ENCODE measurements around the gene LOXL3. TPM values are rescaled to one million over a fixed set of nuclear protein-coding genes. Genes with fewer than 3 reads are reported as not detected.
A peak's percentile ranks its signal among the peaks of the same experiment; 100 is the strongest.
"Not testable (repeated sequence)": the region's sequence is repeated elsewhere in the genome, so short reads cannot be mapped to it uniquely, and the experiment has no call there.

The LOXL3 gene
- total RNA-seq, 1 experiment from 2014 or later, result 7.7 TPM

DNA sequence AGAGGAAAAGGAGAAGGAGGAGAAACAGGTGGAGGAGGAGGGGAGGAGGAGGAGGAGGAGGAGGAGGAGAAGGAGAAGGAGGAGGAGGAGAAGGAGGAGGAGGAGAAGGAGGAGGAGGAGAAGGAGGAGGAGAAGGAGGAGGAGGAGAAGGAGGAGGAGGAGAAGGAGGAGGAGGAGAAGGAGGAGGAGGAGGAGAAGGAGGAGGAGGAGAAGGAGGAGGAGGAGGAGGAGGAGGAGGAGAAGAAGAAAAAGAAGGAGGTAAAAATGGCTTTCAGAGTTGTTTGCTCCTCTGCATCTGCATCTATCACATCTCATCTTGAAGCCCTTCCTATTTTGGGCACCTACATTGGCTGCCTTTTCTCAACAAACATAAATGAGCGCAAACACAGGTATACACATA is 7.3 kb upstream of the LOXL3 start:
- peaks cover 29% of the 10 kb centered on the region for H3K27me3 ChIP-seq (ENCODE audit: control insufficient read depth, insufficient read depth, low read length)
- H3K4me3 ChIP-seq (ENCODE audit: insufficient read depth, low read depth, low read length); H3K36me3 ChIP-seq (replicated peaks; ENCODE audit: control insufficient read depth, insufficient read depth, low read length); DNase-seq: not testable (repeated sequence)

GRCh38 chr2:74560591-74560990 is 6.8 kb upstream of the LOXL3 start:
- Histone ChIP-seq H3K36me3 (replicated peaks; ENCODE audit: control insufficient read depth, insufficient read depth, low read length) (no peaks in the 10 kb centered on the region), H3K4me3 (ENCODE audit: insufficient read depth, low read depth, low read length) (no peak overlapping the region), H3K27me3 (ENCODE audit: control insufficient read depth, insufficient read depth, low read length) (peaks cover 33% of the 10 kb centered on the region)
- no peak for DNase-seq

GRCh38 chr2:74559912-74560311 is 6.2 kb upstream of the LOXL3 start:
- peak; percentile 76 for DNase-seq
- Histone ChIP-seq H3K4me3 (ENCODE audit: insufficient read depth, low read depth, low read length) (no peak overlapping the region), H3K27me3 (ENCODE audit: control insufficient read depth, insufficient read depth, low read length) (peaks cover 40% of the 10 kb centered on the region), H3K36me3 (replicated peaks; ENCODE audit: control insufficient read depth, insufficient read depth, low read length) (no peaks in the 10 kb centered on the region)

DNA sequence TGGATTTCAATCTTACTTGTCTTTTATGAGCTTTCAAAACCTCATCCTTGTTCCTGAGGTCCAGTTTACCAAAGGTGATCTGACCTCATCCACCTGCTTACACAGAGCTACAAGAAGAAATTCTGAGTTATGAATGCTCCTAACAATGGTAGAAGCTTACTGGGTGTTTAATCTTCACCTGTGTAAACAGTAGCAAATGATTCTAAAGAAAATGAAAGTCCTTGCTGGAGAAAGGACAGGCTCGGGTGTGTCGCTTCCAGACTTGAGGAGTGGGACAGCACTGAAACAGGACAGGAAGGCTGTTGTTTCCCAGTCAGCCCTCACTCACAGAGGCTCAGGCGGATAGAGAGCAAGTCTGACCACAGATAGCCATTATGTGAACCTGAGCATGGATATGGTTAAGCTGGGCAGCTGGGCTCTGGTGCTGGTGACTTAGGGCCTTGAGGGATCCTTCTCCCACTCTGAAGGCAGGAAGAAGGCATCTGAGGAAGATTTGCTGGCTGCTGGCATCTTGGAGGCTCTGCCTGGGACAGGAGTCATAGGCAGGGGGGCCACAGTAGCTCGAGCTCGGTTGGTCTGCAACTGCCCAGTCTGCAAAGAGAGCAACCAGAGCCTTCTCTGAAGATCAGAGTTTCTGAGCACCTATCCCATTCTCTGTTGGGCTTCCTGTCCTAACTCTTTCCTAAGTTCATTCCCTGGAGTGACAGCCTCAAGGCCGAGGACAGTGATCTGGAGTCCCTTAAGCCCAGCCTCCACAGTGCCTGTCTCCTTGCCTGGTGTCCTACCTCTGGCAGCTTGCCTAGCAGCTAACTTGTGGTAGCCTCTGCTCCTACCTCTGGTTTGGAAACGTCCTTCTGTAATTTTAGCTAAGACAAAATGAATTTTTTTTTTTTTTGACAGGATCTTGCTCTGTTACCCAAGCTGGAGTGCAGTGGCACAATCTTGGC is 4.8 kb upstream of the LOXL3 start:
- no peak overlapping the region for H3K4me3 ChIP-seq (ENCODE audit: insufficient read depth, low read depth, low read length)
- peaks cover 45% of the 10 kb centered on the region for H3K27me3 ChIP-seq (ENCODE audit: control insufficient read depth, insufficient read depth, low read length)
- H3K36me3 ChIP-seq (replicated peaks; ENCODE audit: control insufficient read depth, insufficient read depth, low read length), result no peaks in the 10 kb centered on the region
- no peak for DNase-seq

DNA sequence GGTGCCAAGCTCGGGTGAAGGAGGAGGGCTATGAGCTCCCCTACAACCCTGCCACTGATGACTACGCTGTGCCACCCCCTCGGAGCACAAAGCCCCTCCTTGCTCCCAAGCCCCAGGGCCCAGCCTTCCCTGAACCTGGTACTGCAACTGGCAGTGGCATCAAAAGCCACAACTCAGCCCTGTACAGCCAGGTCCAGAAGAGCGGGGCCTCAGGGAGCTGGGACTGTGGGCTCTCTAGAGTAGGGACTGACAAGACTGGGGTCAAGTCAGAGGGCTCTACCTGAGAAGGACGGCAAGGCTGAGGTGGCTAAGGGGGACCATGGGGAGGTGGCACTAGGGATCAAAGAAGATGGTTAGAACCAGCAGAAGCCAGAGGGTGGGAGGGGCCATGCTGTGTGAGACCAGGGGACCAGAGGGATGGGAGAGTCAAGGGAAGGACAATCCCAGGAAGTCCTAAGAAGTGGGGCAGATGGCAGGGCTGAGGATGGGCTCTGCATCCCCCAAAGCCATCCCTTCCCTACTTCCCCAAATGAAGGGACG is 3.2 kb upstream of the LOXL3 start:
- Histone ChIP-seq H3K4me3 (ENCODE audit: insufficient read depth, low read depth, low read length) (no peak overlapping the region), H3K27me3 (ENCODE audit: control insufficient read depth, insufficient read depth, low read length) (peaks cover 58% of the 10 kb centered on the region), H3K36me3 (replicated peaks; ENCODE audit: control insufficient read depth, insufficient read depth, low read length) (no peaks in the 10 kb centered on the region)
- DNase-seq, result no peak

DNA sequence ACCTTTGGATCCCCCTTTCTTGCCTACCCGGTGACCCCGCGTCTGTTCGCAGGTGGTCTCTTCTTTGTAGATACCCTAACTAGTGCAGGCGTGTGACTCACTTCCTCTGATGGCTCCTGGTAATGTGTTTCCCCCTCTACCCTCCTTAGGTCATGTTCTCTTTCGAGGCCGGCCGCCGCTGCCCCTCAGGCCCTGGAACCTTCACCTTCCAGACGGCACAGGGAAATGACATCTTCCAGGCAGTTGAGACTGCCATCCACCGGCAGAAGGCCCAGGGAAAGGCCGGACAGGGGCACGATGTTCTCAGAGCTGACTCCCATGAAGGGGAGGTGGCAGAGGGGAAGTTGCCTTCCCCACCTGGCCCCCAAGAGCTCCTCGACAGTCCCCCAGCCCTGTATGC is 2.4 kb upstream of the LOXL3 start:
- peaks cover 63% of the 10 kb centered on the region for H3K27me3 ChIP-seq (ENCODE audit: control insufficient read depth, insufficient read depth, low read length)

GRCh38 chr2:74555610-74556103 is 1.9 kb upstream of the LOXL3 start:
- DNase-seq, result no peak
- Histone ChIP-seq H3K4me3 (ENCODE audit: insufficient read depth, low read depth, low read length) (peak overlapping the region; percentile 91), H3K27me3 (ENCODE audit: control insufficient read depth, insufficient read depth, low read length) (peaks cover 65% of the 10 kb centered on the region), H3K36me3 (replicated peaks; ENCODE audit: control insufficient read depth, insufficient read depth, low read length) (no peaks in the 10 kb centered on the region)

More for the DNA sequence above, 2.4 kb upstream of the LOXL3 start:
- no peak for DNase-seq
- no peak overlapping the region for H3K4me3 ChIP-seq (ENCODE audit: insufficient read depth, low read depth, low read length)
- H3K36me3 ChIP-seq (replicated peaks; ENCODE audit: control insufficient read depth, insufficient read depth, low read length), result no peaks in the 10 kb centered on the region

DNA sequence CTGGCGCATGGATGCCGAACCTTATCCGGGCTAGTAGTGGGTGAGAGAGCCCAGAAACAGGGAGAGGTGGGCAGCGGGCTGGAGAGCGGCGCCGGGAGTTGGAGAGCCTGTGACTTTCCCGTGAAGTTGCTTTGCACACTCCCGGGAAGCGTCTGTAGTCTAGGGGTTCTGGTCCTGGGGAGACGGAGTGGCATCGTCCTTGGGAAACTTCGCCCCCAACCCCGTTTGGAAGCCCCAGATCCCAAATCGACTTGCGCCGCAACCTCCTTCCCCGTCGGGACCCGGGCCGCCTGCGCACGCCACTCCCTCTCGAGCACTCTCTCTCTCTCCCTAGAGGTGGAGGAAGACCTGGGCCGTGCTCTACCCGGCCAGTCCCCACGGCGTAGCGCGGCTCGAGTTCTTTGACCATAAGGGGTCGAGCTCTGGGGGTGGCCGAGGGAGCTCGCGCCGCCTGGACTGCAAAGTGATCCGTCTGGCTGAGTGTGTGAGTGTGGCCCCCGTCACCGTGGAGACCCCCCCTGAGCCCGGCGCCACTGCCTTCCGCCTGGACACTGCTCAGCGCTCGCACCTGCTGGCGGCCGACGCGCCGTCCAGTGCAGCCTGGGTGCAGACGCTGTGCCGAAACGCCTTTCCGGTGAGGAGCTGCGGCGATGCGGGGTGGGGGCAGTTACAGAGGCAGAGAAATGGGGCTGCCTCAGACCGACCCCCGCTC is 1.2 kb upstream of the LOXL3 start:
- Histone ChIP-seq H3K4me3 (ENCODE audit: insufficient read depth, low read depth, low read length) (peak overlapping the region; percentile 91), H3K27me3 (ENCODE audit: control insufficient read depth, insufficient read depth, low read length) (peaks cover 68% of the 10 kb centered on the region), H3K36me3 (replicated peaks; ENCODE audit: control insufficient read depth, insufficient read depth, low read length) (no peaks in the 10 kb centered on the region)
- peak; percentile 89 for DNase-seq

DNA sequence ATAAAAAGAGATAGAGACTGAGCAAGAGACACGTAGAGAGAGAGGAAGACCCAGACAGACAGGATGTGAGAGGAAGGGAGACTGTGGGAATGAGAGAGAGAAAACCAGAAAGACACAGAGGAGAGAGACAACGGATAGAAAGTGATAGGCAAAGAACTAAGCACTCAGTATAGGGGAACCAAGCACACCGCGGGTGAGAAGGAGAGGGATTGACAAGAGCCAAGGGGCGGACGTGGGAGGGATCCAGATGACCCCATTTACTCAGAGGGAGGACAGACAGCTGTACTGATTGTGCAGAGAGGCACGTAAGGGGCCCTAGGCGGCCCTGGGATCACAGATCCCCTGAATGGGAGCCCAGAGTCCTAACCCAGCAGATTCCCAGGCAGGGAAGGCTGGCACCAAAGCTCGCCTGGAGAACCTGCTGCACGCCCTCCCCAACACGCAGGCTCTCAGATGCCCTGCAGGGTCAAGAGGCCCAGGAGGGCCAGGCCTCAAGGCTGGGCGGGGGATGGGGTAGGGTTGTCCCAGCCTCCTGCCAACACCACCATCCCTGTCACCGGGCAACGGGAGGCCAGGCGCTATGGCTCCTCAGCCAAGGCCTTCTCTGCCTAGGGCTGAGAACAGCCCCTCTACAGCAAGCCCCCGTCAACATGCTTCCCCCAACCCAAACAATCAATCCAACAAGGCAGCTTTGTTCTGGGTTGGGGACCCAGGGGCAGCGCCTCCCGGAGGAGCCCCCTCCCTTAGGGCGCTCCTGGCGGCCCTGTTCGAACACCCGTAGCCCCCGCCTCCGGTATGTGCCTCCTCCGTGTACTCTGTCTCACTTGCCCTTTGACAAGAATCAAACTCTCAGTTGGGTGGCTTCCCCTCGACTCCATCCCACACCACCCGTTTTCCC is 579 bp downstream of the LOXL3 start:
- peak; percentile 84 for DNase-seq
- H3K36me3 ChIP-seq (replicated peaks; ENCODE audit: control insufficient read depth, insufficient read depth, low read length), result no peaks in the 10 kb centered on the region
- peak overlapping the region; percentile 91 for H3K4me3 ChIP-seq (ENCODE audit: insufficient read depth, low read depth, low read length)
- peaks cover 80% of the 10 kb centered on the region for H3K27me3 ChIP-seq (ENCODE audit: control insufficient read depth, insufficient read depth, low read length)

GRCh38 chr2:74551942-74552913 is 1.5 kb downstream of the LOXL3 start:
- Histone ChIP-seq H3K27me3 (ENCODE audit: control insufficient read depth, insufficient read depth, low read length) (peaks cover 83% of the 10 kb centered on the region), H3K4me3 (ENCODE audit: insufficient read depth, low read depth, low read length) (no peak overlapping the region)

GRCh38 chr2:74551530-74551929 is 2.2 kb downstream of the LOXL3 start:
- no peak for DNase-seq
- Histone ChIP-seq H3K36me3 (replicated peaks; ENCODE audit: control insufficient read depth, insufficient read depth, low read length) (no peaks in the 10 kb centered on the region), H3K27me3 (ENCODE audit: control insufficient read depth, insufficient read depth, low read length) (peaks cover 81% of the 10 kb centered on the region), H3K4me3 (ENCODE audit: insufficient read depth, low read depth, low read length) (no peak overlapping the region)

More at GRCh38 chr2:74551942-74552913, 1.5 kb downstream of the LOXL3 start:
- DNase-seq, result no peak
- no peaks in the 10 kb centered on the region for H3K36me3 ChIP-seq (replicated peaks; ENCODE audit: control insufficient read depth, insufficient read depth, low read length)

- no peak overlapping the region for H3K4me3 ChIP-seq (ENCODE audit: insufficient read depth, low read depth, low read length)
- peaks cover 75% of the 10 kb centered on the region for H3K27me3 ChIP-seq (ENCODE audit: control insufficient read depth, insufficient read depth, low read length)
- DNase-seq, result no peak
- H3K36me3 ChIP-seq (replicated peaks; ENCODE audit: control insufficient read depth, insufficient read depth, low read length), result no peaks in the 10 kb centered on the region
These were observed 3.5 kb downstream of the LOXL3 start for GRCh38 chr2:74550231-74550630.

All from H7 (cell line).